ENCODE results near the gene SSBP1.

SSBP1 gene

DNA sequence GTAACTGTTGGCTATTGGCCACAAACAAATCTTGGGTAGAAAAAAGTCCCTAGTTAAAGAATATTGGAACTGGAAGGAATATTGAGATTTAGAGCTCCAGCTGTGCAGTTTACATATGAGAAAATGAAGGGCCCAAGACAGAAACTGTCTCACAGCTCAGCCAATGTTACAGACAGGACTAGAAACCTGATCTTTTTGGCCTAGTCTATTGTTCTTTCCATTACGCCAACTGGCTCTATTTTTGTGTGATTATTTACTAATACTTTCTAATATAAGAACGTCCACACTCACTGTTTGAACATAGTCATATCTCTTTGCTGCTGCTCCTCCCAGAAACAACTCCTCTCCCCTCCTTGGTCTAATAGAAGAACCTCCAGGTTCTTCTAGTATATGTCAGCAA, 28.8 kb upstream of the SSBP1 start:
- no peak for DNase-seq (ENCODE audit: low read depth)

- peak; percentile 19 for DNase-seq (ENCODE audit: low read depth)
Measured at GRCh38 chr7:141709749-141710148, 28.4 kb upstream of the SSBP1 start.

- no peak for DNase-seq (ENCODE audit: low read depth)
Measured at GRCh38 chr7:141710301-141710700, 27.9 kb upstream of the SSBP1 start.

DNA sequence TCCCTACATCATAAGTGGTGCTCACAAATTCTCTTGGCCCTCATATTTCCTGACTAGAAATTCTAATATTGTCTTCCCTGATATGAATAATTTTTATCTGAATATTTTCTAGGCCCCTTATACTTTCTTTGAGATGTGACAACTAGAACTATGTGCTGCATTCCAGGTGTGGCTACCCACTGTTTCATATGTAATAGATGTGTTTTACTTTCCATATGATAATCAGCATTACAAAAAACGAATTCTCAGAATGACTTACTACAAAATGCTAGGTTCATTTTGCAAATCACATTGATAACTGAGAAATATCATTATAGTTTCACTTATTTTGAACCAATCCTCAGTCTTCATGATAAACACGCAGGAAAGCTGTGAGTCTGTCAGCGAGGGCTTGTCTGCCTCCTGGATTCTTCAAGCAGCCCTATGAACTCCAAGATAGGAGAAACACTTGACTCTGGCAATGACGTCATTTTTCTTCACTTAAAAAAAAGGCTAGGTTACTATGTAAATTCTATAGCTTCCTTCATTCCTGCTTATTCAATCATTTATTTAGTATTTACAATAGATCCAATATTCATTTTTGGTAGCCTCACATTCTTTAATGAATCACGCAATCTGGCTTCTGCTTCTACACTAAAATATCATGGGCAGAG, 25.4 kb upstream of the SSBP1 start:
- no peak for DNase-seq (ENCODE audit: low read depth)

GRCh38 chr7:141713890-141714289, 24.3 kb upstream of the SSBP1 start:
- DNase-seq (ENCODE audit: low read depth): no peak

DNA sequence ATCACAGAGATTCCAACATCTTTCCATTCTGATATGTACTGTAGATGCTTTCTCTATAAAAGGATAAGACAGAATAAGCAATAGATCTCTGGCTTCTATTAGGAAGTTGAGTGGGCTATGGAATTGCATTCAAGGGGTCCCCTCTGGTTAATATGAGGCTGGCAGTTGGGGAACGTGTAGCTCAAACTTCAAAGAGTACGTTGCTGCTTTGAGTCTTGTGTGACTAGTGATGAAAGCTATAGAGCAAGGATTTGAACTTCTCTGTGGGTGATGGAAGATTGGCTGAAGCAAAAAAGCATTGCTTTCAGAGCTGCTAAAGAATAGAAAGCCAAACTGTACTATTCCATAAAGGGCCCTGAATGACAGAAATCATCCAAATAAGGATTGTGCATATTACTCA, 23.6 kb upstream of the SSBP1 start:
- no peak for DNase-seq (ENCODE audit: low read depth)

- DNase-seq (ENCODE audit: low read depth): no peak
Measured at GRCh38 chr7:141715018-141715417, 23.1 kb upstream of the SSBP1 start.

DNA sequence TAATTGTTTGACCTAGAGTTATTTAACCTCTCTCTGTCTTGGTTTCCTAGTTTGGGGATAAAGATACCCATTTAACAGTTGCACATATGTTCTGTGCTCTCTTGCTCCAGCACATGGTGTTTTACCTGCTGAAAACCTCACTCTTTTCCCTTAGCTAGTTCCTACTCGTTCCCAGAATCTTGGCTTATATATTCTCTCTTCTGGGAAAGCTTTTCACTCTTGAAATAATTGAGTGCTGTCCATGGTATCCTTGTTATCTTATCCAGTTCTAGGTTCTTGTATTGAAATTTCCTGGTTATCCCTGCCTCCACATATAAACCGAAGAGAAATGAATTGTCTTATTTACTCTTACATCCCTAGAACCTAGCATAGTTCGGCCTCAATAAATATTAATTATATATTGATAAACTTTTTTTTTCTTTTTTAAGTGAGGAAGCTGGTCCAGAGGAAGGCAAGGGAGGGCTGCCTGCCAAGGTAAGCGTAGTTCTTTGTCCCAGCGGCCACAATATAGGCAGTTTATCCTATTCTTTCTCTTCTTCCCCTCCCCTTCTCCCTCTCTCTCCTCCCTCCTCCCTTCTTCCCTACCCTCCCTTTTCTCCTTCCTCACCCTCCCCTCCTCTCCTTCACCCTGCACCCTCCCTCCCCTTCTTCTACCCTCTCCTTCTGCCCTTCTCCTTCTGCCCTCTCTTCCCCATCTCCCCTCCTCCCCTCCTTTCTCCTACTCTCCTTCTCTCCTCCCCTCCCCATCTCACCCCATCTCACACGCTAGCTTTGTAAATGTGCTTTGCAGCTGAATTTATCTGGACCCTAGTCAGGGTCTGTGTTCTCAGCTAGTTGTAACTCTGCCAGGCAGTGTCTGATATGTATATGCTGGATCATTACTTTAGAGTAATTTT, 22.1 kb upstream of the SSBP1 start:
- no peak for DNase-seq (ENCODE audit: low read depth)

DNA sequence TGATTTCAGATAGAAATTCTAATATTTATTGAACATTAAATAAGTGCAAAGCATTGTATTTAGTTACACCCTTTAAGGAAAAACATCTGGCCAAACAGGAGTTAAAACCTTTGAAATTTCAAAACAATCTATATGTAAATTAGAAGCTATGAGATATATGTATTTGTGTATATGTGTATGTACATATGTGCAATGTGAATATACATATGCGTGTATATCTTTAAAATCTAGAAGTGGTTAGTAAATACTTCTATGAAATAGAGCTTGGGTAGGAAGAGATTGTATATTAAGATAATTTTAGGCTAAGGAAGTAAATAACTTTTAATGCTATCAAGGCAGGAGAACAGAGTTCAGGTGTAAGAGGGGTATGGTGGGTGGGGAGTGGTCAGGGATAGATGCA, 20.7 kb upstream of the SSBP1 start:
- no peak for DNase-seq (ENCODE audit: low read depth)

DNA sequence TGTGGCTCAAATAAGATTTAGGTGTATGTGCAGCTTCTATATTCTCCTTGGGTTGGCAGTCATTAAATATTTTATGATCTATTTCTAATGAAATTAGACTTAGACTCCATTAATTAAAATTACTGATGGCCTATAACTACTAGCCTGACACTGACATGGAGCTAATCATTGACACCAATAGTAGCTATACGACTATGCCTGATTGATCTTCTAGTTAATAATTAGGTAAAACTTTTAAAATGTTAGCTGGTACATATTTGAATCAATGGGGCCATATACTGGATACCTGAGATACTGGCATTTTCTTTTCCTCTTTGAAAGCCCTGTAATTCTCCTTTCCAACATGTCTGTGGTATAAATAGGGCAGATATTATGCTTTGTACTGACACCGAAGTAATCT, 15.6 kb upstream of the SSBP1 start:
- DNase-seq (ENCODE audit: low read depth): no peak

DNA sequence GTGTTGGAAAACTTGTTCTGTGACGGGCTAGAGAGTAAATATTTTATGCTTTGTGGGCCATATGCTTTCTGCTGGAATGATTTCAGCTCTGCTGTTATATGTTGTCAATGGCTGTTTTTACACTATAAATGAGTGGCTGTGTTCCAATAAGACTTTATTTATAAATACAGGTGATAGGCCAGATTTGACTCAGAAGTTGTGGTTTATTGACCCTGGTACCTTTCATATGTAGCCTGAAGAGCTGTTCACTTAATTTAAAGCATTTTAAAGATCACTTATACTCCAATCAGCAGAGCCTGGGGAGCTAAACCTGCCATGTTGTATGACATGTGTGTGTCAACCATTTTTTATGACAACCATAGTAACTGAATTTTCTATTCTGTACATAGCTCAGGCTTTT, 9.1 kb upstream of the SSBP1 start:
- no peak for DNase-seq (ENCODE audit: low read depth)

DNA sequence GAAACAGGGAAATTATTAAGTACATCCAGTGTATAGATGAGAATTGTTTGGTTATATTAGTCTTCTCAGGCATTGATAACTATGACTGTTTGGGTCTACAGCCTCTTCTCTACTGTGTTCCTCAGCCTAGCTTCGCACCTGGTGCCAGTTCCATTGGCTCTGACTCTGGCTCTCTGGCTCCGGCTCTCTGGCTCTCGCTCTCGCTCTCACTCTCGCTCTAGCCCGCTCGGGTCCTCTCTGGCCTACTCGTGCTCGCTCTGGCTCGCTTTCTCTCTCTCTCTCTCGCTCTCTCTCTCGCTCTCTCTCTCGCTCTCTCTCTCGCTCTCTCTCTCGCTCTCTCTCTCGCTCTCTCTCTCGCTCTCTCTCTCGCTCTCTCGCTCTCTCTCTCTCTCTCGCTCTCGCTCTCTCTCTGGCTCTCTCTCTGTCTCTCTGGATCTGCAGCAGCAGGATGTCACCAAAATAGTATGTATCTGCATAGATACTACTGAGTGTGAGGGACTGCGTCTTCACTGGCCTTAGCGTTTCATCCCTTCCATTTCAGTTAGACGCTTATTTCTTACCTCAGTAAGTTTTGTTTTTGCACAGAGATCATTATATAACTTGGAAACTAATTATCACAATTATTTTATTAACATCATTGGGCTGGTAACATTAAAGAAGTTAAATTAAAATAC, 6.5 kb upstream of the SSBP1 start:
- no peak for DNase-seq (ENCODE audit: low read depth)

- peak; percentile 0 for DNase-seq (ENCODE audit: low read depth)
Measured at GRCh38 chr7:141737118-141737835, 881 bp upstream of the SSBP1 start.

- no peak for DNase-seq (ENCODE audit: low read depth)
Measured at GRCh38 chr7:141738592-141739013, 445 bp downstream of the SSBP1 start.

DNA sequence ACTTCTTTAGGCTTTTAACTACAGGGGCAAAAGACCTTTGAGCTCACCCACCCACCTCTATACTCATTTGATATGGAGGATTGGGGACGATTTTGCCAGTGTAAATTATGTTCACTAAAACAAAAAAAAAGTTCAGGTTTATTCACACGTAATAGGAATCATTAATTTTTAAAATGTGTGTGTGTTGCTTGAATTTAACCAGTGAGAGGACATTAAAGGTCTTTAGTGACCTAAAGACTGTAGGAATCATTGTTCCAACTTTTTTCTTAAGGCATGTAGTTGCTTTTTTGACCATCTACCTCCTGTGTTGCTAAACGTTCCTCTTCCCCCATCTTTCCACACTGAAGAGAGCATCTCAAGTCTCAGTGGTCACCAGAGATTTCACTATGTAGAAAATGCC, 1.1 kb downstream of the SSBP1 start:
- DNase-seq (ENCODE audit: low read depth): no peak

- no peak for DNase-seq (ENCODE audit: low read depth)
Measured at GRCh38 chr7:141742229-141742628, 4.1 kb downstream of the SSBP1 start.

GRCh38 chr7:141744131-141744530, 6.0 kb downstream of the SSBP1 start:
- DNase-seq (ENCODE audit: low read depth): no peak

DNA sequence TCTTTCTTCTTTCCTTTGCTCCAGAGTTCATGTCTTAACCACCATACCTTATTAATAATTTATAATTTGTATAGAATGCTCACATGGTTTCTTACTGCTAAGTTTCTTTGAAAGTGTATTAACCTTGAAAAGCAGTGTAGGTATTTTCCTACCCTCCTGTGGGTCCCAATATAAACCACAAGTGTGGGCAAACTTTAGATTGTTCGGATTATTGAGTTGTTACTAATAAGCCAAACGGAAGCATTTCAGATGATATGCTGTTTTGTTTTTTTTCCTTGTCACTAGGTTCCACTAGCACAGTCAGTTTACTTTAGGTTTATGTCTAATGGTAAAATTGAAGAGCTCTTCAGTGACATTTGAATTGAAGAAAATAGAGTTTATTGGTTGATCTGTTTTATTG, 10.2 kb downstream of the SSBP1 start:
- DNase-seq (ENCODE audit: low read depth): no peak

DNA sequence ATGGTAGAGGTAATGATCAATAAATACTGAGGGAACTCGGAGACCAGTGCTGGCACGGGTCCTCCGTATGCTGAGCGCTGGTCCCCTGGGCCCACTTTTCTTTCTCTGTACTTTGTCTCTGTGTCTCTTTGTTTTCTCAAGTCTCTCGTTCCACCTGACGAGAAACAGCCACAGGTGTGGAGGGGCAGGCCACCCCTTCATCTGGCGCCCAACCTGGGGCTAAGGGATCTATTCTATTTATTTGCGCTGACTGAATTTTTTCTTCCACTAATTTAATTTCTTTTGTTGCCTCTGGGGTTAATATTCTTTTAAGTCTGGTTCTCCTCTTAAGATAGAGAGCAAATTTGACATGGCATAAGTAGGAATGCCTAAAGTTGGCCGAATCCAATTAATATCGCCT, 13.7 kb downstream of the SSBP1 start:
- peak; percentile 13 for DNase-seq (ENCODE audit: low read depth)

GRCh38 chr7:141752634-141753033, 14.5 kb downstream of the SSBP1 start:
- no peak for DNase-seq (ENCODE audit: low read depth)

GRCh38 chr7:141754939-141755338, 16.8 kb downstream of the SSBP1 start:
- DNase-seq (ENCODE audit: low read depth): peak; percentile 29

DNA sequence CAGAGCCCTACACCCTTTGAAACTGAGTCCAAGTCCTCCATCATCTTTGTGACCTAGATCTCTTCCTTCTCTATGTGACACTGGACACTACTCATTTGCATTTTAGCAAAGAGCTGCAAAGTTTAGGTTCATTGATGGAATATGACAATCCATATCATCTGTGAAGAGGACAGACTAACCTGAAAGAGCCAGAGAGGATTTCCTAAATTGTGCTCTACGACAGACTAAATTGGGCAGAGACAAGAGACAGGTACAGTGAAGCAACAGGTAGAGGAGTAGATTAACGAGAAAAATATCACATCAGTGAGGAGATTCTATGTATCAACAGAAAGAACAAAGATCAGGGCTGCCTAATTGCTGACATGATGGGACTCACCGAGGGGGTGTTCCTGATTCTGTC, 25.6 kb downstream of the SSBP1 start, which contains the start of gene TAS2R3:
Gene TAS2R3 (plus strand): TSS at position 301 of the 400 bp plus-strand sequence. CDS start 62 bp downstream, at position 363.
- no peak for DNase-seq (ENCODE audit: low read depth)
